ENCODE data around the gene PAK5.

DNA sequence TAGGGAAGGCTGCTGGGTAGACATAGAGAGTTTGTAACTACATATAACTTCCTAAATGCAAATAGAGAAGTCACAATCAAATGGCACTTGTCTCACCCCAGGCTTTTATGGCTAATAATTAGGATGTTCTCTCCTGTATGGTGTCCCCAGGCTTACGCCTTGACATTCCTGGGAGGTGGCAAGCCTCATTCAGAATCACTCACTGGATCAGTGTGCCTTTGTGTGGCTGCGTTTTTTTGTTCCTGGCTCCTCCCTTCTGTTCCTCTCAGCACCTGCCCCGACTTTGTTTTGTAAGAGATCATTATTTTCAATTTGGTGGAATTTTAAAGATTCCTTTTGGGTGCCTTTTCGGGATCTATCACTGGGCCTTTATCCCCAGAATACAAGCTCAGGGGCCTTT lies 318.8 kb downstream of the PAK5 start:
- TF ChIP-seq, protein P1, sequence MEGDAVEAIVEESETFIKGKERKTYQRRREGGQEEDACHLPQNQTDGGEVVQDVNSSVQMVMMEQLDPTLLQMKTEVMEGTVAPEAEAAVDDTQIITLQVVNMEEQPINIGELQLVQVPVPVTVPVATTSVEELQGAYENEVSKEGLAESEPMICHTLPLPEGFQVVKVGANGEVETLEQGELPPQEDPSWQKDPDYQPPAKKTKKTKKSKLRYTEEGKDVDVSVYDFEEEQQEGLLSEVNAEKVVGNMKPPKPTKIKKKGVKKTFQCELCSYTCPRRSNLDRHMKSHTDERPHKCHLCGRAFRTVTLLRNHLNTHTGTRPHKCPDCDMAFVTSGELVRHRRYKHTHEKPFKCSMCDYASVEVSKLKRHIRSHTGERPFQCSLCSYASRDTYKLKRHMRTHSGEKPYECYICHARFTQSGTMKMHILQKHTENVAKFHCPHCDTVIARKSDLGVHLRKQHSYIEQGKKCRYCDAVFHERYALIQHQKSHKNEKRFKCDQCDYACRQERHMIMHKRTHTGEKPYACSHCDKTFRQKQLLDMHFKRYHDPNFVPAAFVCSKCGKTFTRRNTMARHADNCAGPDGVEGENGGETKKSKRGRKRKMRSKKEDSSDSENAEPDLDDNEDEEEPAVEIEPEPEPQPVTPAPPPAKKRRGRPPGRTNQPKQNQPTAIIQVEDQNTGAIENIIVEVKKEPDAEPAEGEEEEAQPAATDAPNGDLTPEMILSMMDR (IDR thresholded peaks at IDR 0.05), result no peak
- TF ChIP-seq EZH2 (IDR thresholded peaks at IDR 0.05) (no peak), EZH2phosphoT487 (IDR thresholded peaks at IDR 0.05) (no peak)
